Activated naive CD8-positive, alpha-beta T cell treated with anti-CD3 and anti-CD28 coated beads, Interleukin-2, amount 50 U/mL, for 24 hours (primary cell): ENCODE measurements around the gene SIGLECL1.
A peak's percentile ranks its signal among the peaks of the same experiment; 100 is the strongest.

ENCODE experiments used
- ATAC-seq: fragments of 150-1000 bp; cut with Tn5 transposase; one replicate; pipeline ENCODE4 v1.10.0; 2021
- DNase-seq: peaks from one replicate; pipeline ENCODE4 v3.0.0; 2021
- H3K27ac Mint-ChIP-seq: one replicate; pipeline ENCODE4 v1.8.0; 2021; ENCODE audit warnings: mild to moderate bottlenecking, mixed read lengths
- H3K27me3 Mint-ChIP-seq: one replicate; pipeline ENCODE4 v1.8.0; 2021; ENCODE audit warnings: mixed read lengths
- H3K36me3 Mint-ChIP-seq: one replicate; pipeline ENCODE4 v1.8.0; 2021; ENCODE audit warnings: low read depth, mixed read lengths
- H3K4me1 Mint-ChIP-seq: one replicate; pipeline ENCODE4 v1.8.0; 2021; ENCODE audit warnings: mixed read lengths
- H3K4me3 Mint-ChIP-seq: one replicate; pipeline ENCODE4 v1.8.0; 2021; ENCODE audit warnings: mild to moderate bottlenecking, moderate library complexity, mixed read lengths
- H3K9me3 Mint-ChIP-seq: one replicate; pipeline ENCODE4 v1.8.0; 2021; ENCODE audit warnings: mixed read lengths

The SIGLECL1 gene

DNA sequence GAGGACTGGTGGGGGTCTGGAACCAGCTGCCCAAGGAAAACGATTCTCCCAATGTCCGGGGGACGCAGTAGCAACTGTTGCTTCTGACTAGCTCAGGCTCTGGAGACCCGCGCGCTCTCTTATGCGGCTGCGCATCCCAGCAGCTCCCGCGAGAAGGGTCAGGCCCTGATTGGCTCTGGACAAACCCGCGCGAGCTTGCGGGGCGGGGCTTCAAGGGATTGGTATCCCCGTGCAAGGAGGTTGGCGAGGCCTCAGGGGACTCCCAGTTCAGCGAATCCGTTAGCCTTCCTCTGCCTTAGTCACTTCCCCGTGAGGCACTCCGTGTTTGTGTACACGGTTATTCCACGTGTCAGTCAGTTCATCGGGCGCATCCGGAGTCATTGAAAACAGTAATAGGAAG, 20.2 kb downstream of the SIGLECL1 start:
- H3K36me3 Mint-ChIP-seq, result no peaks in the 10 kb centered on the region
- H3K4me3 Mint-ChIP-seq, result no peak overlapping the region
- no peak overlapping the region for H3K27ac Mint-ChIP-seq
- DNase-seq (no peak), ATAC-seq (no peak)
- peaks cover 7% of the 10 kb centered on the region for H3K4me1 Mint-ChIP-seq
- no peaks in the 10 kb centered on the region for H3K9me3 Mint-ChIP-seq
- peaks cover 6% of the 10 kb centered on the region for H3K27me3 Mint-ChIP-seq

DNA sequence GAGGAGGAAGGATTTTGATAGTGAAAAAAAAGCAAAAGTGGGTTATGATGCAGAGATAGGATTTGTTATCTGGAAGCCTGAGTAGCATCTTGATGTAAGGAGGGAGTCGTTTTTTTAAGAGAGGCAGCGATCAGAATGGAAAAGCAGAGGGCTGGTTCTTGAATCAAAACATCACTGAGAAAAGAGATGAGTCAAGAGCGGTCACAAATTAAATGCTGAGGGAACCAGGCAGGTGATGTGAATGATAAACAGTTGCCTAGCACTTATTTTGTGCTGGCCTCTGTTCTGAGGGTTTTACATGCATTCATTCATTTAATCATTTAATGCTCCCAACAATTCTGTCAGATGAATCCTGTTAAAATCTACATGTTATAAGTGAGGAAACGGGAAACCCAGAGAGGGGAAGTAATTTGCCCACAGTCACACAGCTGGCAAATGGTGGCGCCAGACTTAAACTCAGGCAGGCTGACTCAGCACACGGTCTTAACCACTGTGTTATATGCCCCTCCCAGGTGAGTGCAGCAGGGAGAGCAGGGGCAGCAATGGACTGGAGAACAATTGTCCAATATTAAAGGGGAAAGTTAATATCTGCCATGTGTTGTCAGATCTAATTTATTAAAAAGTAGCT, 21.4 kb downstream of the SIGLECL1 start:
- DNase-seq (no peak), ATAC-seq (peak; percentile 40)
- Mint-ChIP-seq H3K9me3 (no peaks in the 10 kb centered on the region), H3K27me3 (peaks cover 14% of the 10 kb centered on the region), H3K27ac (no peak overlapping the region), H3K4me3 (no peak overlapping the region), H3K4me1 (peaks cover 7% of the 10 kb centered on the region), H3K36me3 (no peaks in the 10 kb centered on the region)

- Mint-ChIP-seq H3K4me3 (no peak overlapping the region), H3K27ac (no peak overlapping the region), H3K36me3 (no peaks in the 10 kb centered on the region), H3K9me3 (no peaks in the 10 kb centered on the region), H3K27me3 (peaks cover 24% of the 10 kb centered on the region), H3K4me1 (peaks cover 7% of the 10 kb centered on the region)
- DNase-seq (no peak), ATAC-seq (no peak)
Measured at GRCh38 chr19:51274049-51274770, 23.3 kb downstream of the SIGLECL1 start.

DNA sequence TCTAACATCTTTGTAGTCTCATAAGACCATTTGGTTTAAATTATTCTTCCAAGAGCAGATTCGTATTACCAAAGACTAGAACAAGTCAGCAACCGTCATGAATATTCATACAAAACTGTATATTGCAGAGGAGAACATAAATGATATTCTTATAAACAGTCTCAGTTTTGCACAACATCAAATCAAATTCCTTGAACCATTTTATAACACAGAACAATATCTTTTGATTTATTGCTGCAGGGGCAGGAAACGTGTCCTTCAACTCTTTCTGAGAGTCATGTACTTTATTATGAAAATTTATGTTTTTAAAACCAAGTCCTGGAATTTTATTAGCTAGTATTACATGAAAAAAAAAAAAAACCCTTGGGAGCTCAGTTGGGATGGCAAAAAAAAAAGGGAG, 26.2 kb downstream of the SIGLECL1 start:
- ATAC-seq, result no peak
- no peaks in the 10 kb centered on the region for H3K9me3 Mint-ChIP-seq
- peaks cover 24% of the 10 kb centered on the region for H3K27me3 Mint-ChIP-seq
- peaks cover 4% of the 10 kb centered on the region for H3K4me1 Mint-ChIP-seq
- DNase-seq, result no peak
- no peaks in the 10 kb centered on the region for H3K36me3 Mint-ChIP-seq
- no peak overlapping the region for H3K27ac Mint-ChIP-seq
- no peak overlapping the region for H3K4me3 Mint-ChIP-seq

GRCh38 chr19:51282335-51282734, 31.5 kb downstream of the SIGLECL1 start:
- Mint-ChIP-seq H3K27me3 (peaks cover 19% of the 10 kb centered on the region), H3K9me3 (no peaks in the 10 kb centered on the region), H3K4me3 (no peak overlapping the region), H3K36me3 (no peaks in the 10 kb centered on the region), H3K27ac (no peak overlapping the region), H3K4me1 (no peaks in the 10 kb centered on the region)
- ATAC-seq (no peak), DNase-seq (no peak)

- Mint-ChIP-seq H3K36me3 (no peaks in the 10 kb centered on the region), H3K27ac (no peak overlapping the region), H3K4me3 (no peak overlapping the region)
Measured at GRCh38 chr19:51285682-51286081, 34.8 kb downstream of the SIGLECL1 start.

DNA sequence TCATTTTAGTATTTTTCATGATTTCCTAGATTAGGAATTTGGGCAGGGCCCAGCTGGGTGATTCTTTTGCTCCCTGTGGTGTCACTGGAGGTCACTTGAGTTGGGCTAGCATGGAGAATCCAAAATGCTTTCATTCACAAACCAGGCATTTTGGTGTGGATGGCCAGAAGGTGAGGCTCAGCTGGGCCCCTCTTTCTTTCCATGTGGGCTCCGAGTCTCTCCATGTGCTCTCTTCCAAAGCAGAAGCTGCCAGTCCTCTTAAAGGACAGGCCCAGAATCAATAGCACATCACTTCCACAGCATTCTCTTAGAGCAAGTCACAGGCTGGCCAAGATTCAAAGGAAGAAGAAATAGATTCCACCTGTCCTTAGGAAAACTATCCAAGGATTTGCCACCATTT, 38.8 kb downstream of the SIGLECL1 start:
- no peaks in the 10 kb centered on the region for H3K36me3 Mint-ChIP-seq
- no peaks in the 10 kb centered on the region for H3K9me3 Mint-ChIP-seq
- no peak for DNase-seq
- peaks cover 6% of the 10 kb centered on the region for H3K27me3 Mint-ChIP-seq
- ATAC-seq, result no peak
- H3K4me3 Mint-ChIP-seq, result no peak overlapping the region
- H3K27ac Mint-ChIP-seq, result no peak overlapping the region
- H3K4me1 Mint-ChIP-seq, result no peaks in the 10 kb centered on the region

More at GRCh38 chr19:51285682-51286081, 34.8 kb downstream of the SIGLECL1 start:
- Mint-ChIP-seq H3K27me3 (peaks cover 12% of the 10 kb centered on the region), H3K4me1 (no peaks in the 10 kb centered on the region), H3K9me3 (no peaks in the 10 kb centered on the region)
- no peak for DNase-seq
- ATAC-seq, result no peak

DNA sequence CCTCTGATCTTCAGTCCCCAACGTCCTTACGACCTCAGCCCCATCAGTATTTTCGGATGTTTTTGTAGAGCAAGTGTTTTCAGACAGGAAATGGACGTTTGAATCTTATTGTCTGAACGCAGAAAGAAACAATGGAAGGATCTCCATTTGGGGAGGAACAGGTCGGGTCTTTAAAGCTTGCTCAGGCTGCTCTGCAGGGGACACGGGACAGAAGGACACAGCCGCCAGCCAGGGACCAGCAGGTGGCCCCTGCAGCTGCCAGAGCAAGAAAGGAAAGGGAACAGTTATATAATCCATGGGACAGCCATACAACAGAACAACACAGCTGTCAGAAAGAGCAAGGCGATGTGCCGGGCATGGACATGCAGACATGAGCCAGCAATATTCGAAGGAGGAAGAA, 42.1 kb downstream of the SIGLECL1 start:
- Mint-ChIP-seq H3K36me3 (no peaks in the 10 kb centered on the region), H3K27me3 (peaks cover 11% of the 10 kb centered on the region), H3K4me3 (no peak overlapping the region), H3K27ac (no peak overlapping the region), H3K9me3 (no peaks in the 10 kb centered on the region), H3K4me1 (no peaks in the 10 kb centered on the region)
- no peak for DNase-seq
- ATAC-seq, result no peak

DNA sequence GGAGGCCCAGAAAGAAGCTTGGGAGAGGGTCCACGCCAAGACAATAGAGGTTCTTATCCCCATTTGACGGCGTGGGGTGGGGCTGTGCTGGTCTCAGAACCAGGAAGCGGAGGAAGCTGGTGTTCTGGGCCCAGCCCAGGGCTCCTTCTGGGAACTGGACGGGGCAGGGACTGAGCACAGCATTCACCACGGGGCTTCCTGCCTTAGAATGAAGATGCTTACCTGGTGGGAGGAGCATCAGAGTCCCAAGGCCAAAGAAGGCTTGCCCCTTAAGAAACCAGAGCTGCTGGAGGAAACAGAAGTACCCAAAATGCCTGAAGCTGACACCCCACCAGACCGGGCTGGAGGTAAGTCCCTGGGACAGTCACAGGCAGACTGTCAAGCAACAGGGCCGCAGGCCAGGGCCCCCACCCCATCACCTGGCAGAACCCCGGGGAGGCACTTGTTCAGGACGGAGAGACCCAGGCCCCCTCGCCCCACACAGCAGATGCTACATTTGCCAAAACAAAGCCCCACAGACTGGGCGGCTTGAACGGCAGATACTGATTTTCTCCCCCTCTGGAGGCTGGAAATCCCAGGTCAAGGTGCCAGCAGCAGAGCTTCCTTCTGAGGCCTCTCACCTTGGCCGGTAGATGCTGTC, 42.8 kb downstream of the SIGLECL1 start:
- DNase-seq (no peak), ATAC-seq (no peak)
- Mint-ChIP-seq H3K27me3 (peaks cover 11% of the 10 kb centered on the region), H3K27ac (no peak overlapping the region), H3K4me1 (no peaks in the 10 kb centered on the region), H3K9me3 (no peaks in the 10 kb centered on the region), H3K4me3 (no peak overlapping the region), H3K36me3 (no peaks in the 10 kb centered on the region)

GRCh38 chr19:51294211-51294976, 43.5 kb downstream of the SIGLECL1 start:
- no peak overlapping the region for H3K4me3 Mint-ChIP-seq
- no peak for DNase-seq
- H3K36me3 Mint-ChIP-seq, result no peaks in the 10 kb centered on the region
- peaks cover 11% of the 10 kb centered on the region for H3K27me3 Mint-ChIP-seq
- H3K27ac Mint-ChIP-seq, result no peak overlapping the region
- H3K9me3 Mint-ChIP-seq, result no peaks in the 10 kb centered on the region
- no peaks in the 10 kb centered on the region for H3K4me1 Mint-ChIP-seq
- no peak for ATAC-seq

- Mint-ChIP-seq H3K9me3 (no peaks in the 10 kb centered on the region), H3K4me3 (no peak overlapping the region), H3K27ac (no peak overlapping the region), H3K27me3 (peaks cover 11% of the 10 kb centered on the region), H3K4me1 (no peaks in the 10 kb centered on the region), H3K36me3 (no peaks in the 10 kb centered on the region)
- ATAC-seq, result no peak
- no peak for DNase-seq
Measured at GRCh38 chr19:51294977-51295375, 44.1 kb downstream of the SIGLECL1 start.

DNA sequence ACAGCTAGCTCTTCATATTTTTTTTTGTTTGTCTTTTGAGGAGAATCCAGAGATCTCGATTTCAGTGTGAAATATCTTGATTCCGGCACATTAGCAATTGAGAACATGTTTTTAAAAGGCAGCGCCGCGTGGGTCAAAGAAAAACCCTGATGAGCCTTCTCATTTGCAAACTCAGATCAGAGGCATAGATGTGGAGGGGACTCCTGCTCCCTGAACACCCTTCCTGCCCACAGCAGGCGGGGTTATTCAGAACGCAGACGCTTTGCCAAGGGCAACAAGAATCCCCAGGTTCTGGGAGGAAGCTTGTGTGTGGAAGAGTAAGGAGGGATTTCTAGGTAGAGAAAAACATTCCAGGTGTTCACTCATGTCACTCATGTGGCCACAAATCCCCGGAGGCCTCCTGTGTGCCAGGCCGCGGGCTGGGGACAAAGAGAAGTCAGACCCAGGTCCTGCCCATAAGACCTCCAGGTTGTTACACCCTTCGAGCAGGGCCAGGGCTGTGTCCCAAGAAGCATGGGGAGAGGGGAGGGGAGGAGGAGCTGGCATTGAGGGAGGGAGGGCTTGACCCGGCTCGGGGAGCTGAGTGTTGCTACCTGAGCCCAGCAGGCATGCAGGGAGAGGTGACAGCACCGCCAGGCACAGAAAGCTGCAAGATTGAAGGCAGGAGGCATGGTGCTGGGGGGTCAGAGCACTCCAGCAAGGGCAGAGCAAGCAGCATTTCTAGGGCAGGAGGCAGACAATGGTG, 44.7 kb downstream of the SIGLECL1 start:
- no peak overlapping the region for H3K4me3 Mint-ChIP-seq
- no peaks in the 10 kb centered on the region for H3K36me3 Mint-ChIP-seq

DNA sequence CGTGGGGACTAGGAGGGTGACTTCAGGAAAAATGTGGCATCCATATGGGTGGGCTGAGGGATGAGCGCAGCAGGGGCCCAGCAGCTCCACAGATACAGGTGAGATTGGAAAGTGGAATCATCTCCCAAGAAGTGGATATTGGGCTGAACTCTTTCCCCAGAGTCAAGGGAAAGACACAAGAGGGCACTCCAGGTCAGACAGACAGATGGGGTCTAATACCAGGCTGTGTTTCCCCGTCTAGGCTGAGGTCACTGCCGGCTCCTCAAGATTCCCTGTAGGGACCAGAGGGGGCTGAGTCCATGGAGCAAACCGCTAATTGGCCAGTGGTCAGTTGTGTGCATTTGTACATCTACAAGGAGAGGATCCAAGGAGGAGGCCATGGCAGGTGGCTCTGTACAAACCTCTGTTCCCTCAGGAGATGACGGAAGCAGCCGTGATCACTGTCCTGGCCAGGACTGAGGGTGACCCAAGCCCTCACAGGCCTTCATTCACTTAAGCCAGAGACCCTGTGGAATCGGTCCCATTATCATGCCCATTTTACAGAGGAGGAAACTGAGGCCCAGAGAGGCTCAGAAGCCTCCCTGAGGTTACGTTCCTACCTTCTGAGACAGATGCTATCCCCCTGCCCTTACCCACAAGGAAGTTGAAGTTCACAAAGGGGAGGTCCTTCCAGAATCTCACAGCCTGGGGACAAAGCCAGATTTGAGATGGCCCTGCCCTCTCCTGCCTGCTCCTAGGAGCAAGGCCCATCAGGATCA, 45.6 kb downstream of the SIGLECL1 start:
- no peak overlapping the region for H3K4me3 Mint-ChIP-seq
- H3K36me3 Mint-ChIP-seq, result no peaks in the 10 kb centered on the region
- DNase-seq (no peak), ATAC-seq (no peak)
- no peaks in the 10 kb centered on the region for H3K4me1 Mint-ChIP-seq
- no peaks in the 10 kb centered on the region for H3K9me3 Mint-ChIP-seq
- H3K27ac Mint-ChIP-seq, result no peak overlapping the region
- H3K27me3 Mint-ChIP-seq, result peaks cover 10% of the 10 kb centered on the region

More for the DNA sequence above, 44.7 kb downstream of the SIGLECL1 start:
- no peaks in the 10 kb centered on the region for H3K9me3 Mint-ChIP-seq
- no peaks in the 10 kb centered on the region for H3K4me1 Mint-ChIP-seq
- DNase-seq (no peak), ATAC-seq (no peak)
- H3K27me3 Mint-ChIP-seq, result peaks cover 10% of the 10 kb centered on the region
- H3K27ac Mint-ChIP-seq, result no peak overlapping the region
